ENCODE measurements around the gene CCDC87.
A peak's percentile ranks its signal among the peaks of the same experiment; 100 is the strongest.
"Not testable (repeated sequence)": the region's sequence is repeated elsewhere in the genome, so short reads cannot be mapped to it uniquely, and the experiment has no call there.

CCDC87 gene

DNA sequence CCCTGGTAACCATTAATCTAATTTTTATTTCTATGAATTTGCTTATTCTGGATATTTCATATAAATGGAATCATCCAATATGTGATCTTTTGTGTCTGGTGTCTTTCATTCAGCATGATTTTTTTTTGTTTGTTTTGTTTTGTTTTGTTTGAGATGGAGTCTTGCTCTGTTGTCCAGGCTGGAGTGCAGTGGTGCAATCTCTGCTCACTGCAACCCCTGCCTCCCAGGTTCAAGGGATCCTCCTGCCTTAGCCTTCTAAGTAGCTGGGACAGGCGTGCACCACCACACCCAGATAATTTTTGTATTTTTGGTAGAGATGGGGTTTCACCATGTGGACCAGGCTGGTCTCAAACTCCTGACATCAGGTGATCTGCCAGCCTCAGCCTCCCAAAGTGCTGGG is 7.4 kb downstream of the CCDC87 start:
- not testable (repeated sequence) for H3K4me1 ChIP-seq (ENCODE audit: control insufficient read depth in 5 of 5, insufficient read depth in 5 of 5, low read length in 5 of 5); H3K9me3 ChIP-seq (ENCODE audit: control insufficient read depth in 5 of 5, low read length in 5 of 5); H3K27me3 ChIP-seq (ENCODE audit: control insufficient read depth in 5 of 5, insufficient read depth in 4 of 5, low read length in 5 of 5); H3K4me3 ChIP-seq (ENCODE audit: low read depth in 1 of 5, low read length in 5 of 5); H3K27ac ChIP-seq (ENCODE audit: low read depth, low read length); H3K36me3 ChIP-seq (ENCODE audit: control insufficient read depth in 5 of 5, insufficient read depth in 5 of 5, low read length in 5 of 5); H3K9ac ChIP-seq (ENCODE audit: low read length in 5 of 5)

GRCh38 chr11:66582565-66583147 is 10.2 kb downstream of the CCDC87 start:
- not testable (repeated sequence) for H3K9me3 ChIP-seq (ENCODE audit: control insufficient read depth in 5 of 5, low read length in 5 of 5); H3K4me1 ChIP-seq (ENCODE audit: control insufficient read depth in 5 of 5, insufficient read depth in 5 of 5, low read length in 5 of 5); H3K36me3 ChIP-seq (ENCODE audit: control insufficient read depth in 5 of 5, insufficient read depth in 5 of 5, low read length in 5 of 5); H3K27ac ChIP-seq (ENCODE audit: low read depth, low read length); H3K9ac ChIP-seq (ENCODE audit: low read length in 5 of 5); H3K4me3 ChIP-seq (ENCODE audit: low read depth in 1 of 5, low read length in 5 of 5); H3K27me3 ChIP-seq (ENCODE audit: control insufficient read depth in 5 of 5, insufficient read depth in 4 of 5, low read length in 5 of 5)

GRCh38 chr11:66581261-66581660 is 11.6 kb downstream of the CCDC87 start:
- H3K27me3 ChIP-seq (ENCODE audit: control insufficient read depth in 5 of 5, insufficient read depth in 4 of 5, low read length in 5 of 5), result no peaks in the 10 kb centered on the region
- H3K27ac ChIP-seq (ENCODE audit: low read depth, low read length), result no peak overlapping the region
- no peaks in the 10 kb centered on the region for H3K36me3 ChIP-seq (ENCODE audit: control insufficient read depth in 5 of 5, insufficient read depth in 5 of 5, low read length in 5 of 5)
- H3K9ac ChIP-seq (ENCODE audit: low read length in 5 of 5), result no peak overlapping the region
- H3K4me3 ChIP-seq (ENCODE audit: low read depth in 1 of 5, low read length in 5 of 5), result no peak overlapping the region
- H3K9me3 ChIP-seq (ENCODE audit: control insufficient read depth in 5 of 5, low read length in 5 of 5), result no peaks in the 10 kb centered on the region
- H3K4me1 ChIP-seq (ENCODE audit: control insufficient read depth in 5 of 5, insufficient read depth in 5 of 5, low read length in 5 of 5), result peaks cover 0 to 7% (median 4%) of the 10 kb centered on the region in 5 donors

- Histone ChIP-seq H3K9me3 (ENCODE audit: control insufficient read depth in 5 of 5, low read length in 5 of 5) (no peaks in the 10 kb centered on the region), H3K9ac (ENCODE audit: low read length in 5 of 5) (no peak overlapping the region), H3K27ac (ENCODE audit: low read depth, low read length) (no peak overlapping the region), H3K4me1 (ENCODE audit: control insufficient read depth in 5 of 5, insufficient read depth in 5 of 5, low read length in 5 of 5) (peaks cover 0 to 7% (median 4%) of the 10 kb centered on the region in 5 donors), H3K27me3 (ENCODE audit: control insufficient read depth in 5 of 5, insufficient read depth in 4 of 5, low read length in 5 of 5) (no peaks in the 10 kb centered on the region), H3K4me3 (ENCODE audit: low read depth in 1 of 5, low read length in 5 of 5) (no peak overlapping the region), H3K36me3 (ENCODE audit: control insufficient read depth in 5 of 5, insufficient read depth in 5 of 5, low read length in 5 of 5) (no peaks in the 10 kb centered on the region)
These were observed 12.1 kb downstream of the CCDC87 start for GRCh38 chr11:66580803-66581202.

DNA sequence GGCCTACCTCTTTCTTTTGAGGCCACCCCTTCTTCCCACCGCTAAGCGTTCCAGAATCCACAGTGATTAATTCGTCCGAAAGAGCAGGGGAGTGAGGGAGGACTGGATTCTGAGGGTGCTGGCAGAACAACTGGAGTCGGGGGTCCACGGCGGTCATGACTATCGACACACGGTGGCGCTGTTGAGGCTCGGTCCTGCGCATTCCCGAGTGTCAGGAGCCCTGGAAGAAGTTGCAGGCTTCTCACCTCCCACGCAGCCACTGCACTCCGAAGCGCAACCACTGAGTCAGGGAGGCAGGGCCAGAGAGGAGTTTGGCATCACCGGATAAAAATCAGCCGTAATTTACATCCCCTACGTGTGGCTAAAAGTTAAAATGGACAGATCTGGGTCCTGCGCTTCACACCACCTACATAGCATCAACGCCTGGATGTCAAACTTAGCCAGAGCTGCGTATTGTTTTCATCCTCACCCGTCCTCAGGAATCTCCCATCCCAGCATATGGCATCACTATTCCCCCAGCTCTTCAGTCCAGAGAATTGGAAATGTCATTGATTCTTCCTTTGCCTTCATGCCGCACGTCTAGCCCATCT is 13.8 kb downstream of the CCDC87 start:
- Histone ChIP-seq H3K27ac (ENCODE audit: low read depth, low read length) (no peak overlapping the region), H3K9me3 (ENCODE audit: control insufficient read depth in 5 of 5, low read length in 5 of 5) (no peaks in the 10 kb centered on the region), H3K9ac (ENCODE audit: low read length in 5 of 5) (no peak overlapping the region), H3K36me3 (ENCODE audit: control insufficient read depth in 5 of 5, insufficient read depth in 5 of 5, low read length in 5 of 5) (no peaks in the 10 kb centered on the region), H3K4me1 (ENCODE audit: control insufficient read depth in 5 of 5, insufficient read depth in 5 of 5, low read length in 5 of 5) (peaks cover 0 to 7% (median 4%) of the 10 kb centered on the region in 5 donors), H3K4me3 (ENCODE audit: low read depth in 1 of 5, low read length in 5 of 5) (no peak overlapping the region), H3K27me3 (ENCODE audit: control insufficient read depth in 5 of 5, insufficient read depth in 4 of 5, low read length in 5 of 5) (no peaks in the 10 kb centered on the region)

- no peak overlapping the region for H3K27ac ChIP-seq (ENCODE audit: low read depth, low read length)
- no peaks in the 10 kb centered on the region for H3K9me3 ChIP-seq (ENCODE audit: control insufficient read depth in 5 of 5, low read length in 5 of 5)
- no peak overlapping the region for H3K4me3 ChIP-seq (ENCODE audit: low read depth in 1 of 5, low read length in 5 of 5)
- H3K27me3 ChIP-seq (ENCODE audit: control insufficient read depth in 5 of 5, insufficient read depth in 4 of 5, low read length in 5 of 5), result no peaks in the 10 kb centered on the region
- H3K36me3 ChIP-seq (ENCODE audit: control insufficient read depth in 5 of 5, insufficient read depth in 5 of 5, low read length in 5 of 5), result peaks cover 0 to 5% (median 4%) of the 10 kb centered on the region in 5 donors
- no peak overlapping the region for H3K9ac ChIP-seq (ENCODE audit: low read length in 5 of 5)
- H3K4me1 ChIP-seq (ENCODE audit: control insufficient read depth in 5 of 5, insufficient read depth in 5 of 5, low read length in 5 of 5), result peaks cover 0 to 18% (median 14%) of the 10 kb centered on the region in 5 donors
These were observed 22.0 kb downstream of the CCDC87 start for GRCh38 chr11:66570850-66571180.

GRCh38 chr11:66570079-66570849 is 22.6 kb downstream of the CCDC87 start:
- Histone ChIP-seq H3K27me3 (ENCODE audit: control insufficient read depth in 5 of 5, insufficient read depth in 4 of 5, low read length in 5 of 5) (no peaks in the 10 kb centered on the region), H3K27ac (ENCODE audit: low read depth, low read length) (no peak overlapping the region), H3K9me3 (ENCODE audit: control insufficient read depth in 5 of 5, low read length in 5 of 5) (no peaks in the 10 kb centered on the region), H3K36me3 (ENCODE audit: control insufficient read depth in 5 of 5, insufficient read depth in 5 of 5, low read length in 5 of 5) (peaks cover 0 to 10% (median 8%) of the 10 kb centered on the region in 5 donors), H3K4me3 (ENCODE audit: low read depth in 1 of 5, low read length in 5 of 5) (no peak overlapping the region), H3K4me1 (ENCODE audit: control insufficient read depth in 5 of 5, insufficient read depth in 5 of 5, low read length in 5 of 5) (peaks cover 0 to 18% (median 14%) of the 10 kb centered on the region in 5 donors), H3K9ac (ENCODE audit: low read length in 5 of 5) (no peak overlapping the region)

DNA sequence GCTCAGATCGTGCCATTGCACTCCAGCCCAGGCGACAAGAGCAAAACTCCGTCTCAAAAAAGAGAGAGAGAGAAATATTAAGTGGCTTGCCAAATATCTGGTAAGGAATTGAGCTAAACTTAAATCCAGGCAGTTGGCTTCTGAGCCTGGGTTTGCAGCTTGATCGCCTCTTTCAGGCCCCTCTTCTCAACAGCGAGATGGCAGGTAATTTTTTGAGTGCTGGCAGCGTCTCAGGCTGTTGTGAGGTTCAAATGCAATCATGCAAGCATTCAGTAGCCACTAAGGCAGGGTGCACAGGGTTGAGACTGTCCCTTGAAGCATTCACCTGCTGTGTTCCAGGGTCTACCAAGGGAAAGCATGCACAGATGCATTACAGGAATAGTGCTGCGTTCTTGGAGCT is 23.8 kb downstream of the CCDC87 start:
- H3K4me3 ChIP-seq (ENCODE audit: low read depth in 1 of 5, low read length in 5 of 5), result peak overlapping the region in 1 of 5 donors; percentile 76
- no peaks in the 10 kb centered on the region for H3K27me3 ChIP-seq (ENCODE audit: control insufficient read depth in 5 of 5, insufficient read depth in 4 of 5, low read length in 5 of 5)
- no peaks in the 10 kb centered on the region for H3K9me3 ChIP-seq (ENCODE audit: control insufficient read depth in 5 of 5, low read length in 5 of 5)
- no peak overlapping the region for H3K9ac ChIP-seq (ENCODE audit: low read length in 5 of 5)
- H3K27ac ChIP-seq (ENCODE audit: low read depth, low read length), result no peak overlapping the region
- H3K36me3 ChIP-seq (ENCODE audit: control insufficient read depth in 5 of 5, insufficient read depth in 5 of 5, low read length in 5 of 5), result peaks cover 0 to 21% (median 17%) of the 10 kb centered on the region in 5 donors
- peaks cover 0 to 18% (median 14%) of the 10 kb centered on the region in 5 donors for H3K4me1 ChIP-seq (ENCODE audit: control insufficient read depth in 5 of 5, insufficient read depth in 5 of 5, low read length in 5 of 5)

- no peaks in the 10 kb centered on the region for H3K27me3 ChIP-seq (ENCODE audit: control insufficient read depth in 5 of 5, insufficient read depth in 4 of 5, low read length in 5 of 5)
- peaks cover 0 to 25% (median 21%) of the 10 kb centered on the region in 5 donors for H3K36me3 ChIP-seq (ENCODE audit: control insufficient read depth in 5 of 5, insufficient read depth in 5 of 5, low read length in 5 of 5)
- peaks cover 0 to 18% (median 14%) of the 10 kb centered on the region in 5 donors for H3K4me1 ChIP-seq (ENCODE audit: control insufficient read depth in 5 of 5, insufficient read depth in 5 of 5, low read length in 5 of 5)
- H3K27ac ChIP-seq (ENCODE audit: low read depth, low read length), result no peak within 1 kb of the TSS
- H3K9ac ChIP-seq (ENCODE audit: low read length in 5 of 5), result peak within 1 kb of the TSS in 4 of 5 donors; percentile 43 to 78 (median 66)
- H3K9me3 ChIP-seq (ENCODE audit: control insufficient read depth in 5 of 5, low read length in 5 of 5), result no peaks in the 10 kb centered on the region
- H3K4me3 ChIP-seq (ENCODE audit: low read depth in 1 of 5, low read length in 5 of 5), result peak within 1 kb of the TSS; percentile 66 to 76 (median 68)
These were observed 24.5 kb downstream of the CCDC87 start, which contains the start of gene CTSF for GRCh38 chr11:66568124-66568916. Gene CTSF, minus strand, starts transcription at chr11:66568606. Its CDS starts 120 bp downstream, at chr11:66568486.
